GM19397 (cell line): ENCODE results near the gene CYP2R1.

Experiments used
- ATAC-seq: cut with Tn5 transposase; IDR thresholded peaks from one replicate; pipeline ENCODE4 v1.9.1; 2021; ENCODE audit warnings: mild to moderate bottlenecking, moderate library complexity; ENCODE audit not compliant: unreplicated experiment

Gene CYP2R1

DNA sequence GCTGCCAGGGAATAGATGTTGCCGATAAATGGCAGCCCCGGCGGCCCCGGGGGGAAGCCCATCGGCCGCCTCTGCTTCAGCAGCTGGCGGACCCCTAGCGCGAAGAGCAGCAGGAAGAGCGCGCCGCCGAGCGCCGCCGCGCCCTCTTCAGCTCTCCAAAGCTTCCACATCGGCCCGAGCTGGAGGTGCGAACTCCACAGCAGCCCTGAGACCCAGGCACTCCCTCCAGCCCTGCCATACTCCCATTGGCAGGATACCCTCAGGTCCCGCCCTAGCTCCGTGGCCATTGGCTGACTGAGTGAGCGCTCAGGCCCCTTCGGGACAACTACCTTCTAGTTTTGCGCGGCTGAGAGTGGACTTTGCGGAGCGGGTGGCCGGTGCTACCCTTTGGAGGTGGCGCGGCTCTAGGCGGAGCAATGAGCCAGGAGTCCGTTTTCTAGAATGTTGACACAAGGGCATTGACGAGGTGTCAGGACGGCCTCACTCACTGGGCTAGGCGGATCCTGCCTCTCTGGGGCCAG, at the start of gene CYP2R1:
TSS of gene CYP2R1 (minus strand) at position 196 of the 521 bp plus-strand sequence. CDS start at position 170, 26 bp downstream.
- ATAC-seq: peak; percentile 93

DNA sequence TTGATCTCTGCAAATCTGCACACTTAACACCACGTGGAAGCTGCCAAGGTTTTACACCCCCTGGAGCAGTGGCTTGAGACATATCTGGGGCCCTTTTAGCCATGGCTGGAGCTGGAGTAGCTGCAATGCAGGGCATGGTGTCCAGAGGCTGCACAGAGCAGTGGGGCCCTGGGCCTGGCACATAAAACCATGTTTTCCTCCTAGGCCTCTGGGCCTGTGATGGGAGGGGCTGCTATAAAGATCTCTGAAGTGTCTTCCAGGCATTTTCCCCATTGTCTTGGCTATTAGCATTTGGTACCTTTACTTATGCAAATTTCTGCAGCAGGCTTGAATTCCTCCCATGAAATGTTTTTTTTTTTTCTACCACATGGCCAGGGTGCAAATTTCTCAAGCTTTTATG, 46.9 kb upstream of the CYP2R1 start:
- ATAC-seq: no peak

GRCh38 chr11:14934641-14935351, 42.8 kb upstream of the CYP2R1 start:
- no peak for ATAC-seq

GRCh38 chr11:14932447-14932846, 40.4 kb upstream of the CYP2R1 start:
- ATAC-seq: no peak

DNA sequence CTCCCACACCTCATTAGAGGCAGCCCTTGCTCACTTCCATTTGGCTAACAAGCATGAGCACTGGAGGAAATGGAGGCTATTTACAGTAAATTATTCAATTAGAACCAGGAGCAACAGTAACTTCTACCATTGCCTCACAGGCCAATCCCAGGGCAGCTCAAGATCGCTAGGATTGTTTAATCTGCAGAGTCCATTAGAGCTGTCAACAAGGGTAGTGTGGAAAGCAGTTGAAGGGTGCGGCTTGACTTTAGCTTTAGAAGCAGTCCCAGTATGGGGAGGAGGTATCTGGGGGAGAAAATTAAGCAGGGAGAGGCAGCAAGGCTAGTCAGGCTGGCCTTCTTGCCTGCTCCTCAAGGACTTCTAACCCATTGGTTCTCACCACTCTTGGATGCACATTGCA, 38.3 kb upstream of the CYP2R1 start:
- ATAC-seq: no peak

DNA sequence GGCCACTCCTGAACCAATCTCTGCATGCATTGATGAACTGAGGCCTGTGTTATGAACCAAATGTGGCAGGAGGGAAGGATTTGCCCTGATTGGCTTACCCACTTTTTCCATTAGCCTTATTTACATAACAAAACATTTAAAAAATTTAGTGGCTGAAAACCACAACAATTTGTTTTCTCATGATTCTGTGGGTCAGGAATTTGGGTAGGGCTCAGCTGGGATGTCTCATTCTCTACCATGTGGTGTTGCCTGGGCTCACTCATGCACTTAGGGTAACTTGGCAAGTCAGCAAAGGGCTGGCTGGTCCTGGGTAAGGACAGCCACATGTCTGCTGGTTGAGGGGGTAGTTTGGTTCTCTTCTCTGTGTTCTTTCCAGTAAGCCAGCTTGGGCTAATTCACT, 35.1 kb upstream of the CYP2R1 start:
- no peak for ATAC-seq

GRCh38 chr11:14924318-14924717, 32.3 kb upstream of the CYP2R1 start:
- no peak for ATAC-seq

- ATAC-seq: no peak
These were observed 24.4 kb upstream of the CYP2R1 start for GRCh38 chr11:14916403-14916802.

DNA sequence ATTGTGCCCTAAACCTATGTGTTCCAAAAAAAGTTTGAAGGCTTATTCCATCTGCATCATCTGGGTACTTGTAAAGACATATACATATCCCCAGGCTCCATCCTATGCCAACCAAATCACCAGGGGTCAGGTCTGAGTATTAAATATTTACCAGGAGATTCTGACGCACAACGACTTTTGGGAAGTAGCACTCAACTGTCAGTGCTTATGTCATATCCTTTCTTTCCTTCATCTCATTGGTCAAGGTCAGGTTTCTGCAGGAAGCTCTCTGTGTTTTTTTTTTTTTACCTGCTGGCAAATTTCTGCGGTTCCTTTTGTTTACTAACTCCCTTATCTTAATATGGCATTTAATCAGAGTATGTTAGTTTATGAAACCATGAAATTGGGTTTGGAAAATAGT, 22.5 kb upstream of the CYP2R1 start:
- ATAC-seq: no peak

GRCh38 chr11:14908214-14908880, 16.3 kb upstream of the CYP2R1 start:
- ATAC-seq: no peak

GRCh38 chr11:14907411-14908213, 15.6 kb upstream of the CYP2R1 start:
- peak; percentile 47 for ATAC-seq

DNA sequence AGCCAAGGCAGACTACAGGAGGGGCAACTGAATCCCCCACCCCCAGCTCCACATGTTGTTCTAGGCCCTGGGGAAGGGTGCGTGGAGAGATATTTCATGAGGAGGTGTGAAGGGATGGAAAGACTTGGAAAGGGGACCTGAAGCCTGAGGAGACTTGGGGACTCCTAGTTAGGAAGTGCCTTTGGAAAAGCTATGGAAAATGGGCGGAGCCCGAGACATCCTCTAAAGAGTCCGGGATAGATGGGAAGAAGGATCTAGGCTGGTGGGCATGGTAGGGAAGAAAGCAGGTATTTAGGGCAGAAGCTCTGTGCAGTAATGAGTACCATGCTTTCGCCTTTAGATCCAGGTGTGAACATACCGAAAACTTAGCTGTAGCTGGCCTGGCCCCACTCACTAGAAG, 15.0 kb upstream of the CYP2R1 start:
- no peak for ATAC-seq

DNA sequence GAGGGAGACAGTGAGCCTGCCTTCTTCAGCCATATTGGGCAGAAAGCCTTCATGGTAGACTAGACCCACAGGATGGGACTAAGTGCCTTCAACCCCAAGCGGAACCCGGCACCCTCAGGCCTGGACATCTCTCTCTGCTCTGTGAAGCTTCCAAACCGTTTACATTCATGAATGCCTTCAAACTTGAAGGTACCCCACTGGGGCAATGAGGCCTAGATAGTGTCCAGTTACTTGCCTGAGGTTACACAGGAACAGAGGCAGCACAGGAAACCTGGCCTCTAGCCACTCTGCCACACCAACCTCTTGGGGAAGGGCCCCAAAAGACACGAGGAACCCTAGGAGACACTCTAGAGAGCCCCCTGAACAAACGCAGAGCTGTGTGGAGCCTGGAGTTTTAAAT, 14.5 kb upstream of the CYP2R1 start:
- no peak for ATAC-seq

- ATAC-seq: peak; percentile 66
These were observed 13.3 kb upstream of the CYP2R1 start for GRCh38 chr11:14905104-14906033.

DNA sequence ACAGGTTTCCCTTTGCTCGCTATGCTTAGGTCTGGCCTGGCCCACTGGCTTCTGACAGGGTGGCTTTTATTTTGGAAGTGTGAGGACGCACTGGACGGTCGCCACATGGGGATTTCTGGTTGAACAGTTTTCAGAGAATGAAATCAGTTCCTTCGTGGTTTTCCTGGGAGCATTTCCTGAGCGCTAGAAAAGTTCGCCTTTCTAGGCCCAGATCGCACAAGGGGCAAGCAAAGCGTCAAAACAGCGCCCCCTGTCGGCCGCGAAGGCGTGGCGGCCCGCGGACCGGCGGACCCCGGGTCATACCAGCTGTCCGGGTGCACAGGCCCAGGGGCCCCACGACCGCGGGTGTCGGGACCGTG, 12.7 kb upstream of the CYP2R1 start:
- ATAC-seq: peak; percentile 50

DNA sequence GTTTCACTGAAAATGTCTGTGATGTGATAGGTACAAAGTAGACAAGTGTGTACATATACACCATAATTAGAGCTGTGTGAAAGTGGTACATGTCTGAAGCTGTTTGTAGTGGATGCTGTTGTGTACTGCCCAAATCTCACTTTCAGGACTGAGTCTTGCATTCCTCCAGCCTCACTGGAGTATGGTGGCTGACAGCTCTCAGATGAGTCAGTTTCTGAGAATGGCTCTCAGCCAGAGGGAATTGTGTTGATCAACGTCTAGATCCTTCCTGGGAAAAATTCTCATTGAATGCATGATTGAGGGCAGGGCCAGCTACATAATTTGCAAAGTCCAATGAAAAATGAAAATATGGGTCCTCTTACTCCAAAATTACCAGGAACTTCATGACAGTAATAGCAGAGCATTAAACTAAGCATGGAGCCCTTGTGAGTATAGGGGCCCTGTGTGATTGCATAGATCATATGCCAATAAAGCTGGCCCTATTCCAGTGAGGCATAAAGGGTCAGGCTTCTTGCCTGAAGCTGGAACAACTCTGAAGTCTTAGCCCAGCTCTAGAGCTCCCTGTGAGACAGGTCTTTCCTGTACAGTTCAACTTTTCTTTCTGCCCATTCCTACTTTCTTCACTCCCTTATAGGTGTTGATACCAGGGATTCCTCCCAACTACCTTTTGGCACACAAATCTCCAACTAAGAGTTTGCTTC, 10.8 kb upstream of the CYP2R1 start:
- ATAC-seq: no peak

DNA sequence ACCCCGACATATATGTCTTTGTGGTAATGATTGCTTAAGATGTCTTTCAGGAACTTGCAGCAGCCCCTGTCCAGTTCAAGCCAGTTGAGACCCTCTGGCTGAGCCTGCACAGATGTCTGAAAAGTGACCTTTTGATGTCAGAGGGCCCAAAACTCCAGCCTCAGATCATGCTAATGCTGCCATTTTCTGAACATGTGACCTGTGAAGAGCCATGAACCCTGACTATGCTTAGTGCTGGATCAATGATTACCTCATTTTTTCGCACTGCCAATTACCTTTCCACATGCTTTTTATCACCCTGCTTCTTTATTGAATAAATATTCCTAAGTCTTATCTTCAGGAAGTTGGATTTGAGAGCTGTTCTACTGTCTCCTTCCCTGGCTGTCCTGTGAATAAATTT, 6.9 kb upstream of the CYP2R1 start:
- no peak for ATAC-seq

- ATAC-seq: no peak
These were observed 6.3 kb upstream of the CYP2R1 start for GRCh38 chr11:14898355-14898754.

GRCh38 chr11:14894657-14895598, 2.9 kb upstream of the CYP2R1 start:
- ATAC-seq: no peak
